Measurements from ENCODE around the gene DCUN1D2.
A peak's percentile ranks its signal among the peaks of the same experiment; 100 is the strongest.
"Not testable (repeated sequence)": the region's sequence is repeated elsewhere in the genome, so short reads cannot be mapped to it uniquely, and the experiment has no call there.

The DCUN1D2 gene

GRCh38 chr13:113491982-113492381, 1.5 kb upstream of the DCUN1D2 start:
- H3K4me3 ChIP-seq (ENCODE audit: low read depth, low read length) = peak overlapping the region; percentile 91

GRCh38 chr13:113491418-113491883, 940 bp upstream of the DCUN1D2 start:
- peak overlapping the region; percentile 91 for H3K4me3 ChIP-seq (ENCODE audit: low read depth, low read length)

- peak overlapping the region; percentile 91 for H3K4me3 ChIP-seq (ENCODE audit: low read depth, low read length)
Observed at GRCh38 chr13:113489549-113490495, 689 bp downstream of the DCUN1D2 start.

- peak overlapping the region; percentile 91 for H3K4me3 ChIP-seq (ENCODE audit: low read depth, low read length)
Observed at GRCh38 chr13:113489171-113489548, 1.4 kb downstream of the DCUN1D2 start.

- H3K4me3 ChIP-seq (ENCODE audit: low read depth, low read length) = no peak overlapping the region
Observed at GRCh38 chr13:113488283-113488682, 2.2 kb downstream of the DCUN1D2 start.

- no peak overlapping the region for H3K4me3 ChIP-seq (ENCODE audit: low read depth, low read length)
Observed at GRCh38 chr13:113486698-113487097, 3.8 kb downstream of the DCUN1D2 start.

GRCh38 chr13:113485545-113485944, 5.0 kb downstream of the DCUN1D2 start:
- no peak overlapping the region for H3K4me3 ChIP-seq (ENCODE audit: low read depth, low read length)

- H3K4me3 ChIP-seq (ENCODE audit: low read depth, low read length) = no peak overlapping the region
Observed at GRCh38 chr13:113483504-113484293, 6.8 kb downstream of the DCUN1D2 start.

GRCh38 chr13:113483081-113483480, 7.4 kb downstream of the DCUN1D2 start:
- H3K4me3 ChIP-seq (ENCODE audit: low read depth, low read length) = no peak overlapping the region

GRCh38 chr13:113479179-113479578, 11.3 kb downstream of the DCUN1D2 start:
- H3K4me3 ChIP-seq (ENCODE audit: low read depth, low read length) = no peak overlapping the region

- H3K4me3 ChIP-seq (ENCODE audit: low read depth, low read length) = no peak overlapping the region
Observed at GRCh38 chr13:113477724-113478123, 12.8 kb downstream of the DCUN1D2 start.

GRCh38 chr13:113476811-113477210, 13.7 kb downstream of the DCUN1D2 start:
- H3K4me3 ChIP-seq (ENCODE audit: low read depth, low read length) = no peak overlapping the region

- no peak overlapping the region for H3K4me3 ChIP-seq (ENCODE audit: low read depth, low read length)
Observed at GRCh38 chr13:113475911-113476310, 14.6 kb downstream of the DCUN1D2 start.

GRCh38 chr13:113475280-113475679, 15.2 kb downstream of the DCUN1D2 start:
- no peak overlapping the region for H3K4me3 ChIP-seq (ENCODE audit: low read depth, low read length)

GRCh38 chr13:113474179-113474578, 16.3 kb downstream of the DCUN1D2 start:
- H3K4me3 ChIP-seq (ENCODE audit: low read depth, low read length) = no peak overlapping the region

GRCh38 chr13:113472355-113473025, 18.0 kb downstream of the DCUN1D2 start:
- H3K4me3 ChIP-seq (ENCODE audit: low read depth, low read length) = no peak overlapping the region

- H3K4me3 ChIP-seq (ENCODE audit: low read depth, low read length) = no peak overlapping the region
Observed at GRCh38 chr13:113471844-113472243, 18.7 kb downstream of the DCUN1D2 start.

- not testable (repeated sequence) for H3K4me3 ChIP-seq (ENCODE audit: low read depth, low read length)
Observed at GRCh38 chr13:113470635-113471163, 19.8 kb downstream of the DCUN1D2 start.

GRCh38 chr13:113470073-113470472, 20.4 kb downstream of the DCUN1D2 start:
- no peak overlapping the region for H3K4me3 ChIP-seq (ENCODE audit: low read depth, low read length)

GRCh38 chr13:113469582-113469981, 20.9 kb downstream of the DCUN1D2 start:
- H3K4me3 ChIP-seq (ENCODE audit: low read depth, low read length) = no peak overlapping the region

All from iPS-11a (cell line).